Measurements from ENCODE around the gene DNPH1. TPM values are rescaled to one million over a fixed set of nuclear protein-coding genes. Genes with fewer than 3 reads are reported as not detected.

DNPH1 gene
- total RNA-seq, 1 experiment from 2014 or later = 47.0 TPM

- no CpG with 5 or more reads among the region's 37 CpGs for WGBS (ENCODE audit: extremely low coverage, insufficient read length, low lambda C conversion rate)
- Histone ChIP-seq H4K20me1 (ENCODE audit: control insufficient read depth, insufficient read depth, insufficient read length) (no peaks in the 10 kb centered on the region), H4K8ac (replicated peaks; ENCODE audit: insufficient read length, low read depth, low read length) (no peak overlapping the region), H2AFZ (ENCODE audit: low read length) (no peak overlapping the region), H3K4ac (ENCODE audit: low read depth, low read length) (no peak overlapping the region), H2BK12ac (ENCODE audit: insufficient read length, low read depth, low read length) (no peak overlapping the region), H2BK15ac (ENCODE audit: low read depth, low read length) (no peak overlapping the region), H3T11ph (ENCODE audit: low read length) (no peak overlapping the region), H3K4me1 (ENCODE audit: insufficient read depth, low read length) (no peaks in the 10 kb centered on the region), H3K18ac (ENCODE audit: insufficient read length, low read depth, low read length) (no peak overlapping the region), H4K5ac (ENCODE audit: insufficient read length, low read depth, low read length) (no peak overlapping the region), H3K23me2 (ENCODE audit: insufficient read length, low read depth, low read length, poor library complexity, severe bottlenecking) (peaks cover 7% of the 10 kb centered on the region), H3K9ac (ENCODE audit: extremely low read depth, insufficient read length, low read length) (no peak overlapping the region), H3K9me3 (ENCODE audit: control insufficient read depth, low read depth, low read length) (no peaks in the 10 kb centered on the region), H3K79me1 (ENCODE audit: insufficient read depth, low read depth, low read length, poor library complexity, severe bottlenecking) (no peaks in the 10 kb centered on the region), H3K79me2 (ENCODE audit: insufficient read depth, low read length) (no peaks in the 10 kb centered on the region), H3K23ac (ENCODE audit: insufficient read length, low read depth, low read length) (no peak overlapping the region), H3K56ac (ENCODE audit: insufficient read length, low read depth, low read length) (no peak overlapping the region), H3K27ac (ENCODE audit: insufficient read length, low read depth, low read length) (no peak overlapping the region), H2BK120ac (ENCODE audit: low read depth, low read length, poor library complexity, severe bottlenecking) (no peak overlapping the region), H4K91ac (ENCODE audit: insufficient read length, low read depth, low read length) (no peak overlapping the region), H2BK20ac (ENCODE audit: low read depth, low read length, poor library complexity, severe bottlenecking) (no peak overlapping the region), H3K4me2 (ENCODE audit: insufficient read depth, insufficient read length, low read length) (peak overlapping the region; percentile 19), H2BK5ac (ENCODE audit: insufficient read length, low read length) (no peak overlapping the region), H2AK5ac (ENCODE audit: insufficient read length, low read length) (no peak overlapping the region), H3K27me3 (ENCODE audit: insufficient read depth, low read length) (peaks cover 25% of the 10 kb centered on the region; the same call in 1 of the 2 replicates), H3K14ac (ENCODE audit: insufficient read depth, low read length) (no peak overlapping the region)
- DNase-seq = peak; percentile 39
- no peaks in the 10 kb centered on the region for H3K36me3 Mint-ChIP-seq (ENCODE audit: insufficient read depth in 1 of 3, low read depth in 3 of 3)
- no peak overlapping the region for H3K27ac Mint-ChIP-seq
- TF ChIP-seq CTCF (conservative IDR thresholded peaks at IDR 0.05) = no peak
- H3K4me1 Mint-ChIP-seq = peaks cover 10 to 17% of the 10 kb centered on the region in 2 experiments
- peaks cover 12% of the 10 kb centered on the region for H3K27me3 Mint-ChIP-seq (ENCODE audit: low read depth)
- H3K9me3 Mint-ChIP-seq = peaks cover 2 to 4% of the 10 kb centered on the region in 2 experiments; a peak in 4 of 5 replicates
- no peak overlapping the region for H3K4me3 Mint-ChIP-seq
Measured at GRCh38 chr6:43243664-43244321, 14.5 kb upstream of the DNPH1 start.
